H9 (cell line): ENCODE data around the gene MARK4. TPM values are rescaled to one million over a fixed set of nuclear protein-coding genes. Genes with fewer than 3 reads are reported as not detected.

Source experiments
- DNase-seq: peaks from one replicate; pipeline ENCODE4 v3.0.0-alpha.2; 2017
- H2AFZ ChIP-seq: one replicate; pipeline ENCODE4 v1.6.1; 2013; ENCODE audit warnings: mild to moderate bottlenecking, low read length, control low read depth, moderate library complexity
- H2AK5ac ChIP-seq: 2 replicates; pipeline ENCODE4 v1.6.1; 2013; ENCODE audit warnings: low read length, control low read depth, mixed read lengths; ENCODE audit not compliant: insufficient read length
- H2BK120ac ChIP-seq: one replicate; pipeline ENCODE4 v1.6.1; 2013; ENCODE audit warnings: low read depth, mild to moderate bottlenecking, low read length, control low read depth, inconsistent platforms; ENCODE audit not compliant: poor library complexity, severe bottlenecking
- H2BK12ac ChIP-seq: 2 replicates; pipeline ENCODE4 v1.6.1; 2013; ENCODE audit warnings: low read length, control low read depth, mixed read lengths, low read depth; ENCODE audit not compliant: insufficient read length
- H2BK15ac ChIP-seq: 2 replicates; pipeline ENCODE4 v1.6.1; 2013; ENCODE audit warnings: low read depth, low read length, control low read depth
- H2BK20ac ChIP-seq: one replicate; pipeline ENCODE4 v1.6.1; 2013; ENCODE audit warnings: low read depth, mild to moderate bottlenecking, low read length, control low read depth, inconsistent platforms; ENCODE audit not compliant: poor library complexity, severe bottlenecking
- H2BK5ac ChIP-seq: 2 replicates; pipeline ENCODE4 v1.6.1; 2013; ENCODE audit warnings: low read length, control low read depth, mixed read lengths; ENCODE audit not compliant: insufficient read length
- H3K14ac ChIP-seq: 2 replicates; pipeline ENCODE4 v1.6.1; 2013; ENCODE audit warnings: low read length, control low read depth; ENCODE audit not compliant: insufficient read depth
- H3K18ac ChIP-seq: 2 replicates; pipeline ENCODE4 v1.6.1; 2013; ENCODE audit warnings: low read depth, mild to moderate bottlenecking, mixed read lengths, low read length, control low read depth; ENCODE audit not compliant: insufficient read length
- H3K23ac ChIP-seq: 2 replicates; pipeline ENCODE4 v1.6.1; 2013; ENCODE audit warnings: low read length, control low read depth, mixed read lengths, low read depth; ENCODE audit not compliant: insufficient read length
- H3K23me2 ChIP-seq: 2 replicates; pipeline ENCODE4 v1.6.1; 2013; ENCODE audit warnings: low read depth, mild to moderate bottlenecking, mixed read lengths, low read length, control low read depth; ENCODE audit not compliant: insufficient read length, poor library complexity, severe bottlenecking
- H3K27ac ChIP-seq: 2 replicates; pipeline ENCODE4 v1.5.1; 2013; ENCODE audit warnings: low read length, control low read depth, mixed read lengths, low read depth; ENCODE audit not compliant: insufficient read length
- H3K27me3 ChIP-seq: 2 replicates; pipeline ENCODE4 v1.6.1; 2013; ENCODE audit warnings: low read length, control low read depth, inconsistent platforms; ENCODE audit not compliant: insufficient read depth
- H3K4ac ChIP-seq: 2 replicates; pipeline ENCODE4 v1.6.1; 2013; ENCODE audit warnings: low read depth, mild to moderate bottlenecking, control low read depth, inconsistent platforms, low read length, moderate library complexity
- H3K4me1 ChIP-seq: 2 replicates; pipeline ENCODE4 v1.6.1; 2013; ENCODE audit warnings: low read length, control low read depth, inconsistent platforms; ENCODE audit not compliant: insufficient read depth
- H3K4me2 ChIP-seq: 2 replicates; pipeline ENCODE4 v1.6.1; 2013; ENCODE audit warnings: low read length, control low read depth, mixed read lengths; ENCODE audit not compliant: insufficient read length, insufficient read depth
- H3K56ac ChIP-seq: 2 replicates; pipeline ENCODE4 v1.6.1; 2013; ENCODE audit warnings: low read depth, mild to moderate bottlenecking, mixed read lengths, low read length, control low read depth; ENCODE audit not compliant: insufficient read length
- H3K79me1 ChIP-seq: 2 replicates; pipeline ENCODE4 v1.6.1; 2013; ENCODE audit warnings: low read depth, mild to moderate bottlenecking, moderate library complexity, low read length, control low read depth, inconsistent platforms; ENCODE audit not compliant: insufficient read depth, poor library complexity, severe bottlenecking
- H3K79me2 ChIP-seq: 2 replicates; pipeline ENCODE4 v1.6.1; 2013; ENCODE audit warnings: low read length, control low read depth, inconsistent platforms; ENCODE audit not compliant: insufficient read depth
- H3K9ac ChIP-seq: 2 replicates; pipeline ENCODE4 v1.6.1; 2013; ENCODE audit warnings: low read length, control low read depth, mixed read lengths; ENCODE audit not compliant: insufficient read length; ENCODE audit errors: extremely low read depth
- H3K9me3 ChIP-seq: one replicate; pipeline ENCODE4 v1.6.1; 2013; ENCODE audit warnings: low read depth, low read length, inconsistent platforms; ENCODE audit not compliant: control insufficient read depth
- H3T11ph ChIP-seq: one replicate; pipeline ENCODE4 v1.6.1; 2013; ENCODE audit warnings: mild to moderate bottlenecking, low read length, control low read depth, inconsistent platforms
- H4K20me1 ChIP-seq: one replicate; pipeline ENCODE4 v1.6.1; 2013; ENCODE audit not compliant: control insufficient read depth, insufficient read length, insufficient read depth
- H4K5ac ChIP-seq: 2 replicates; pipeline ENCODE4 v1.6.1; 2013; ENCODE audit warnings: low read depth, mild to moderate bottlenecking, mixed read lengths, low read length, control low read depth; ENCODE audit not compliant: insufficient read length
- H4K8ac ChIP-seq: replicated peaks from 2 replicates; pipeline ENCODE4 v1.6.1; 2013; ENCODE audit warnings: low read length, control low read depth, mixed read lengths, low read depth; ENCODE audit not compliant: insufficient read length
- H4K91ac ChIP-seq: 2 replicates; pipeline ENCODE4 v1.6.1; 2013; ENCODE audit warnings: low read depth, mild to moderate bottlenecking, moderate library complexity, mixed read lengths, low read length, control low read depth; ENCODE audit not compliant: insufficient read length
- H3K27ac Mint-ChIP-seq, 3 experiments: 2 replicates in 2 of 3; 3 replicates in 1 of 3; pipeline ENCODE4 v1.8.0; 2020 to 2021; ENCODE audit warnings: mixed read lengths in 3 of 3, mild to moderate bottlenecking in 1 of 3, moderate library complexity in 1 of 3
- H3K27me3 Mint-ChIP-seq: 2 replicates; pipeline ENCODE4 v1.8.0; 2021; ENCODE audit warnings: low read depth, mild to moderate bottlenecking, moderate library complexity, mixed read lengths
- H3K36me3 Mint-ChIP-seq, 3 experiments: 2 replicates in 2 of 3; 3 replicates in 1 of 3; pipeline ENCODE4 v1.8.0; 2020 to 2021; ENCODE audit warnings: low read depth in 3 of 3, mixed read lengths in 3 of 3; ENCODE audit not compliant: insufficient read depth in 1 of 3
- H3K4me1 Mint-ChIP-seq, 2 experiments: 2 replicates each; pipeline ENCODE4 v1.8.0; 2020; ENCODE audit warnings: mixed read lengths in 2 of 2
- H3K4me3 Mint-ChIP-seq, 2 experiments: 2 replicates in 1 of 2; 3 replicates in 1 of 2; pipeline ENCODE4 v1.8.0; 2020 to 2021; ENCODE audit warnings: mild to moderate bottlenecking in 2 of 2, mixed read lengths in 2 of 2, moderate library complexity in 1 of 2
- H3K9me3 Mint-ChIP-seq, 2 experiments: 2 replicates in 1 of 2; 3 replicates in 1 of 2; pipeline ENCODE4 v1.8.0; 2020; ENCODE audit warnings: mild to moderate bottlenecking in 2 of 2, mixed read lengths in 2 of 2, moderate library complexity in 1 of 2
- CTCF ChIP-seq: fragments of 200-600 bp; sonication (generic); conservative IDR thresholded peaks from 3 replicates; pipeline ENCODE4 v1.8.0; 2021; ENCODE audit warnings: antibody characterized with exemption, mild to moderate bottlenecking
- WGBS: extraction: QIAGEN DNeasy Blood & Tissue Kit; methylation state at CpG from one replicate; pipeline ENCODE4 v1.1.7; 2013; ENCODE audit warnings: missing lambda C conversion rate, low lambda C conversion rate, mixed read lengths; ENCODE audit not compliant: insufficient read length; ENCODE audit errors: extremely low coverage; 5-methylcytosine and 5-hydroxymethylcytosine counted together
- total RNA-seq: library from RNA; stranded (reverse); gene quantifications from 2 replicates; pipeline ENCODE4 v1.2.1, GENCODE V29; 2021

MARK4 gene
- total RNA-seq, 1 experiment from 2014 or later = 44.7 TPM

DNA sequence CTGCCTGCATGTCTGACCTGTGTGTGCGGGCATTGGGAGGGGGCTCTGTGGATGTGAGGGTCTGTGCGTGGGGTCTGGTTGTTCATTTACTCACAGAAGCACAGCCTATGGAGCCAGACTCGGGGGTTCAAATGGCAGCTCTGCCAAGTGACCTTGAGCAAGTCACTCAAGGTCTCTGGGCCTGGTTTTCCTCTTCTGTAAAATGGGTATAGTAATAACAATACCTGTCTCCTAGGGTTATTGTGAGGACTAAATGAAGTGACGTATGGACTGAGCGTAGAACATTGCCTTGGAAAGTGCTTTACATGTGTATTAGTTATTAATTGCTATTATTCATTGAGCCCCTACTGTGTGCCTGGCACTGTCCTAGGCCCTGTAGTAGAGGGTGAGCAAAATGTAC, 47.2 kb downstream of the MARK4 start:
- Histone ChIP-seq H3K9me3 (no peaks in the 10 kb centered on the region), H4K20me1 (no peaks in the 10 kb centered on the region), H3K27me3 (no peaks in the 10 kb centered on the region), H4K91ac (no peak overlapping the region), H4K5ac (no peak overlapping the region), H3K14ac (no peak overlapping the region), H2BK120ac (no peak overlapping the region), H4K8ac (no peak overlapping the region), H3K79me1 (no peaks in the 10 kb centered on the region), H3K56ac (no peak overlapping the region), H2AK5ac (no peak overlapping the region), H3K23me2 (no peaks in the 10 kb centered on the region), H2AFZ (no peak overlapping the region), H2BK12ac (no peak overlapping the region), H3K23ac (no peak overlapping the region), H3K4me2 (no peak overlapping the region), H2BK5ac (no peak overlapping the region), H3T11ph (no peak overlapping the region), H3K27ac (no peak overlapping the region), H3K9ac (no peak overlapping the region), H3K18ac (no peak overlapping the region), H2BK15ac (no peak overlapping the region), H3K4ac (no peak overlapping the region), H3K79me2 (no peaks in the 10 kb centered on the region), H3K4me1 (no peaks in the 10 kb centered on the region), H2BK20ac (no peak overlapping the region)
- Mint-ChIP-seq H3K36me3 (peaks cover 23 to 51% (median 29%) of the 10 kb centered on the region in 3 experiments), H3K4me3 (no peak overlapping the region; a peak in 1 of 5 replicates), H3K9me3 (no peaks in the 10 kb centered on the region), H3K27me3 (peaks cover 3% of the 10 kb centered on the region; the same call in 1 of the 2 replicates), H3K27ac (no peak overlapping the region), H3K4me1 (peaks cover 0 to 4% of the 10 kb centered on the region in 2 experiments; a peak in 2 of 4 replicates)
- TF ChIP-seq CTCF = no peak
- no CpG with 5 or more reads among the region's 5 CpGs for WGBS
- no peak for DNase-seq
